Natural killer cell (primary cell): ENCODE results near the gene DNAL4. TPM values are rescaled to one million over a fixed set of nuclear protein-coding genes. Genes with fewer than 3 reads are reported as not detected.

Experiments used
- ATAC-seq, 3 donors: fragments of 150-1000 bp in 2 of 3; fragments of 200-7000 bp in 1 of 3; cut with Tn5 transposase; 1 replicate in 1 of 3; 2 replicates in 2 of 3; pipeline ENCODE4 v1.10.0; 2021; ENCODE audit warnings: mild to moderate bottlenecking in 2 of 3, moderate library complexity in 2 of 3
- DNase-seq, 2 donors: peaks; one replicate each; pipeline versions ENCODE4 v3.0.0 to v3.0.0-alpha.2; 2013 to 2021; ENCODE audit warnings: mixed read lengths in 1 of 2
- H3K27ac ChIP-seq: one replicate; pipeline ENCODE4 v1.5.1; 2013; ENCODE audit warnings: mild to moderate bottlenecking, low read length
- H3K27me3 ChIP-seq: one replicate; pipeline ENCODE4 v1.6.1; 2013; ENCODE audit warnings: low read length; ENCODE audit not compliant: control insufficient read depth, insufficient read depth
- H3K36me3 ChIP-seq: one replicate; pipeline ENCODE4 v1.6.1; 2013; ENCODE audit warnings: low read length; ENCODE audit not compliant: control insufficient read depth, insufficient read depth
- H3K4me1 ChIP-seq: one replicate; pipeline ENCODE4 v1.6.1; 2013; ENCODE audit warnings: low read length; ENCODE audit not compliant: control insufficient read depth, insufficient read depth
- H3K4me3 ChIP-seq: one replicate; pipeline ENCODE4 v1.5.1; 2013; ENCODE audit warnings: low read length
- H3K9me3 ChIP-seq: one replicate; pipeline ENCODE4 v1.6.1; 2013; ENCODE audit warnings: low read length; ENCODE audit not compliant: control insufficient read depth, insufficient read depth
- H3K27ac Mint-ChIP-seq, 2 donors: one replicate each; pipeline ENCODE4 v1.8.0; 2022; ENCODE audit warnings: mild to moderate bottlenecking in 2 of 2, mixed read lengths in 2 of 2, moderate library complexity in 1 of 2
- H3K27me3 Mint-ChIP-seq, 2 donors: one replicate each; pipeline ENCODE4 v1.8.0; 2022; ENCODE audit warnings: low read depth in 2 of 2, mixed read lengths in 2 of 2
- H3K36me3 Mint-ChIP-seq: one replicate; pipeline ENCODE4 v1.8.0; 2022; ENCODE audit warnings: mixed read lengths
- H3K4me1 Mint-ChIP-seq, 2 donors: one replicate each; pipeline ENCODE4 v1.8.0; 2022; ENCODE audit warnings: mixed read lengths in 2 of 2
- H3K4me3 Mint-ChIP-seq: one replicate; pipeline ENCODE4 v1.8.0; 2022; ENCODE audit warnings: mild to moderate bottlenecking, moderate library complexity, mixed read lengths
- H3K9me3 Mint-ChIP-seq, 2 donors: one replicate each; pipeline ENCODE4 v1.8.0; 2022; ENCODE audit warnings: mixed read lengths in 2 of 2
- WGBS: methylation state at CpG from one replicate; pipeline ENCODE4 v1.1.7; 2013; ENCODE audit warnings: missing lambda C conversion rate; ENCODE audit not compliant: insufficient coverage; 5-methylcytosine and 5-hydroxymethylcytosine counted together
- intact Hi-C: fragments of 100-400 bp; cut with micrococcal nuclease; formaldehyde crosslinking; loops from one replicate; pipeline ENCODE4 v1.14.2; 2022
- total RNA-seq, 4 donors: library from RNA; stranded (reverse); fragments of 120-200 nt in 1 of 4; gene quantifications; one replicate each; pipeline versions ENCODE4 v1.2.3 to v1.2.4, GENCODE V29; 2013 to 2022
- TF ChIP-seq, protein P1 (sequence below): fragments of 200-600 bp; IDR thresholded peaks from one replicate; pipeline ENCODE4 v1.8.0; 2022; ENCODE audit warnings: antibody characterized with exemption

The DNAL4 gene
- total RNA-seq, 3 donors from 2014 or later (not counting 1 experiment from before 2014, with no cell fraction given), result 5.4 to 9.8 (median 6.2) TPM

GRCh38 chr22:38776086-38776485 is 17.9 kb downstream of the DNAL4 start:
- intact Hi-C loops, result no loop called here
- DNase-seq (no peak), ATAC-seq (no peak)
- no peaks in the 10 kb centered on the region for H3K27me3 ChIP-seq
- Mint-ChIP-seq H3K27me3 (no peaks in the 10 kb centered on the region), H3K9me3 (no peaks in the 10 kb centered on the region), H3K27ac (peak overlapping the region in 1 of 2 donors; percentile 83), H3K4me1 (peaks cover 0 to 25% of the 10 kb centered on the region in 2 donors), H3K4me3 (no peak overlapping the region), H3K36me3 (no peaks in the 10 kb centered on the region)
- H3K27ac ChIP-seq, result no peak overlapping the region
- no peak overlapping the region for H3K4me3 ChIP-seq
- WGBS, result 74% methylated on average over 6 of the region's 6 CpGs
- TF ChIP-seq, protein P1, sequence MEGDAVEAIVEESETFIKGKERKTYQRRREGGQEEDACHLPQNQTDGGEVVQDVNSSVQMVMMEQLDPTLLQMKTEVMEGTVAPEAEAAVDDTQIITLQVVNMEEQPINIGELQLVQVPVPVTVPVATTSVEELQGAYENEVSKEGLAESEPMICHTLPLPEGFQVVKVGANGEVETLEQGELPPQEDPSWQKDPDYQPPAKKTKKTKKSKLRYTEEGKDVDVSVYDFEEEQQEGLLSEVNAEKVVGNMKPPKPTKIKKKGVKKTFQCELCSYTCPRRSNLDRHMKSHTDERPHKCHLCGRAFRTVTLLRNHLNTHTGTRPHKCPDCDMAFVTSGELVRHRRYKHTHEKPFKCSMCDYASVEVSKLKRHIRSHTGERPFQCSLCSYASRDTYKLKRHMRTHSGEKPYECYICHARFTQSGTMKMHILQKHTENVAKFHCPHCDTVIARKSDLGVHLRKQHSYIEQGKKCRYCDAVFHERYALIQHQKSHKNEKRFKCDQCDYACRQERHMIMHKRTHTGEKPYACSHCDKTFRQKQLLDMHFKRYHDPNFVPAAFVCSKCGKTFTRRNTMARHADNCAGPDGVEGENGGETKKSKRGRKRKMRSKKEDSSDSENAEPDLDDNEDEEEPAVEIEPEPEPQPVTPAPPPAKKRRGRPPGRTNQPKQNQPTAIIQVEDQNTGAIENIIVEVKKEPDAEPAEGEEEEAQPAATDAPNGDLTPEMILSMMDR, result no peak
- no peaks in the 10 kb centered on the region for H3K9me3 ChIP-seq
- peaks cover 10% of the 10 kb centered on the region for H3K4me1 ChIP-seq
- peaks cover 2% of the 10 kb centered on the region for H3K36me3 ChIP-seq

DNA sequence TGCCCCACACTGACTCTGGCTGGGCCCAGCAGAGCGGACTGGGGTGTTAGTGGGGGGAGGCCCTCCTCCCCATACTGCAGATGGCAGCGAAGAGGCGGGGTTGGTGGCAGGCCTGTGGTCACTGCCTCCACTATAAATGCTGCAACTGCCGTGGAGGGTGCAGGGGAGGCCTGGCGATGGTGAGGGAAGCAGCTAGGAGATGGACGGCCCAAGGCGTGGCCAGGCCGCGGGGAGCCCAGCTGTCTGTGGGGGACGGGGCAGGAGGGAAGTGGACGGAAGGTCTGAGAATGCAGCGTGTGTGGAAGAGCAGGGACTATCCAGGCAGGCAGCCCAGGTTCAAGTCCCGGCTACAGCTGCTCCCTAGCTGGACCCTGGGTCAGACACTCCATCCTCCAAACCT is 18.3 kb downstream of the DNAL4 start:
- TF ChIP-seq, protein P1, result no peak
- H3K4me1 ChIP-seq, result peaks cover 10% of the 10 kb centered on the region
- peaks cover 0 to 25% of the 10 kb centered on the region in 2 donors for H3K4me1 Mint-ChIP-seq
- ATAC-seq, result peak in 2 of 3 donors; percentile 34 to 36
- peak overlapping the region in 1 of 2 donors; percentile 83 for H3K27ac Mint-ChIP-seq
- DNase-seq, result no peak
- intact Hi-C loops, result no loop called here
- H3K36me3 Mint-ChIP-seq, result no peaks in the 10 kb centered on the region
- H3K27me3 ChIP-seq, result no peaks in the 10 kb centered on the region
- H3K9me3 ChIP-seq, result no peaks in the 10 kb centered on the region
- H3K36me3 ChIP-seq, result peaks cover 2% of the 10 kb centered on the region
- H3K9me3 Mint-ChIP-seq, result no peaks in the 10 kb centered on the region
- peak overlapping the region; percentile 9 for H3K4me3 Mint-ChIP-seq
- H3K4me3 ChIP-seq, result no peak overlapping the region
- WGBS, result 68% methylated on average over 13 of the region's 13 CpGs
- H3K27me3 Mint-ChIP-seq, result no peaks in the 10 kb centered on the region
- H3K27ac ChIP-seq, result no peak overlapping the region

DNA sequence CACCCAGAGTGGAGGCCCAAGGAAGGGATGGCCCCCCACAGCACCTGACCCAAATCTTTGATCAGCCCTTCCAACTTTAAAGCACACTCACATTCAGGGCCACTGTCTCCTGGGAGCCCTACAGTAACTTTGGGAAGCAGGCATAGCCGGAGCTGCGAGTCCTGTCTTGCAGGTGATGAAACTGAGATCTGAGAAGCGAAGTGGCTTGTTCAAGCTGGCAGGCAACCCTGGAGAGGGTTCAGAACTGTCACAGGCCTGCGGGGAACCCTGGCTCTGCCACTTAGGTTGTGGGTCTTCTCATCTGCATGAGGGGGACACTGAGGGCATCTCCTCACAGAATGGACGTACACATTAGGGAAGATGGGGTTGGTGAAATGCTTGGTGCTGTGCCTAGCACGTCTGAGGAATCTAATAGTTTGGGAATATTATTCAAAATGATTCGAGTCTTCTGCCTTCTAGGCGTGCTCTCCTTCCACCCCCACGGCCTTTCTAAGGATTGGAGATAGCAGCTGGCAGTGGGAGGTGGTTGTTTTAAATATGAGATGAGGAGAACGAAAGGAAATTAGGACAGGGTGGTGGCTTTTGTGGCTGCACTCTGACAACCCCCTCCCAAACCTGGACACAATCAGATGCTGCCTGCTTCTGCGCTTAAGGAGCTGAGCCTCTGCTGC is 19.3 kb downstream of the DNAL4 start:
- no peak overlapping the region for H3K27ac ChIP-seq
- 74% methylated on average over 7 of the region's 11 CpGs for WGBS
- no peak overlapping the region for H3K4me3 ChIP-seq
- H3K36me3 ChIP-seq, result peaks cover 2% of the 10 kb centered on the region
- H3K27me3 Mint-ChIP-seq, result no peaks in the 10 kb centered on the region
- ATAC-seq, result no peak
- H3K27me3 ChIP-seq, result no peaks in the 10 kb centered on the region
- no peak overlapping the region for H3K27ac Mint-ChIP-seq
- H3K36me3 Mint-ChIP-seq, result no peaks in the 10 kb centered on the region
- peaks cover 10% of the 10 kb centered on the region for H3K4me1 ChIP-seq
- TF ChIP-seq, protein P1, result no peak
- no peaks in the 10 kb centered on the region for H3K9me3 ChIP-seq
- no peak overlapping the region for H3K4me3 Mint-ChIP-seq
- DNase-seq, result no peak
- H3K4me1 Mint-ChIP-seq, result peaks cover 0 to 25% of the 10 kb centered on the region in 2 donors
- intact Hi-C loops, result no loop called here
- H3K9me3 Mint-ChIP-seq, result no peaks in the 10 kb centered on the region
